A673 (cell line): Measurements from ENCODE around the gene S100Z. TPM values are rescaled to one million over a fixed set of nuclear protein-coding genes. Genes with fewer than 3 reads are reported as not detected.

Experiments
- BruUV-seq: library from RNA; stranded (reverse); fragments of 400-500 nt; replicated peaks from 2 replicates; lab custom pipeline; 2021; lab: Mats Ljungman, UMichigan
- CTCF ChIA-PET: fragments of 300-600 bp; sonication (Branson Sonifier 250); formaldehyde crosslinking; loops from one replicate; lab custom pipeline; 2022; ENCODE audit warnings: antibody characterized with exemption; lab: Charles Lee
- POLR2A ChIA-PET: fragments of 300-600 bp; sonication (Branson Sonifier 250); formaldehyde crosslinking; loops from one replicate; lab custom pipeline; 2022; ENCODE audit warnings: antibody characterized with exemption; ENCODE audit not compliant: low non-redundant PET; lab: Charles Lee
- DNase-seq: peaks from one replicate; pipeline ENCODE4 v3.0.0-alpha.2; 2015; ENCODE audit warnings: low spot score
- H3K27ac ChIP-seq: fragments of 200-600 bp; sonication (generic); 2 replicates; pipeline ENCODE4 v1.5.1; 2016; ENCODE audit warnings: mixed run types, low read depth, mild to moderate bottlenecking, mixed read lengths, antibody characterized with exemption, low read length; ENCODE audit not compliant: poor library complexity, severe bottlenecking
- H3K27me3 ChIP-seq: fragments of 200-600 bp; sonication (generic); replicated peaks from 2 replicates; pipeline ENCODE4 v1.6.1; 2017; ENCODE audit warnings: mixed run types, low read depth, mild to moderate bottlenecking, mixed read lengths, antibody characterized with exemption, low read length; ENCODE audit not compliant: insufficient read depth, poor library complexity
- H3K36me3 ChIP-seq: fragments of 200-600 bp; sonication (generic); 2 replicates; pipeline ENCODE4 v1.6.1; 2016; ENCODE audit warnings: mixed run types, mild to moderate bottlenecking, mixed read lengths, antibody characterized with exemption, low read length; ENCODE audit not compliant: insufficient read depth, poor library complexity, severe bottlenecking
- H3K4me1 ChIP-seq: fragments of 200-600 bp; sonication (generic); 2 replicates; pipeline ENCODE4 v1.6.1; 2017; ENCODE audit warnings: mixed run types, mild to moderate bottlenecking, mixed read lengths, antibody characterized with exemption, low read length; ENCODE audit not compliant: insufficient read depth, poor library complexity, severe bottlenecking
- H3K4me3 ChIP-seq: fragments of 200-600 bp; sonication (generic); 2 replicates; pipeline ENCODE4 v1.5.1; 2016; ENCODE audit warnings: low read depth, mixed run types, mild to moderate bottlenecking, mixed read lengths, low read length; ENCODE audit not compliant: poor library complexity, severe bottlenecking
- H3K9me3 ChIP-seq: fragments of 200-600 bp; sonication (generic); 2 replicates; pipeline ENCODE4 v1.6.1; 2016; ENCODE audit warnings: mixed run types, low read depth, mild to moderate bottlenecking, mixed read lengths, antibody characterized with exemption, low read length; ENCODE audit not compliant: poor library complexity, severe bottlenecking
- EZH2 ChIP-seq: fragments of 200-600 bp; sonication (generic); IDR thresholded peaks from 2 replicates; pipeline ENCODE4 v1.6.1; 2017; ENCODE audit warnings: borderline replicate concordance, low read depth, mild to moderate bottlenecking, mixed read lengths, antibody characterized with exemption, low read length; ENCODE audit not compliant: poor library complexity, severe bottlenecking
- intact Hi-C: fragments of 100-400 bp; cut with micrococcal nuclease; formaldehyde crosslinking; loops from one replicate; pipeline ENCODE4 v1.10.0; 2022; ENCODE audit not compliant: unreplicated experiment
- total RNA-seq: library from RNA; stranded (reverse); gene quantifications from 2 replicates; pipeline ENCODE4 v1.2.3, GENCODE V29; 2021
- TF ChIP-seq, protein P1 (sequence below): fragments of 300-800, 200-600 bp; sonication (generic); conservative IDR thresholded peaks from 2 replicates; pipeline ENCODE4 v1.5.1; 2017; ENCODE audit warnings: low read depth, mild to moderate bottlenecking, antibody characterized with exemption, low read length, moderate library complexity, mixed read lengths

Gene S100Z
- total RNA-seq, 1 experiment from 2014 or later, result not detected

DNA sequence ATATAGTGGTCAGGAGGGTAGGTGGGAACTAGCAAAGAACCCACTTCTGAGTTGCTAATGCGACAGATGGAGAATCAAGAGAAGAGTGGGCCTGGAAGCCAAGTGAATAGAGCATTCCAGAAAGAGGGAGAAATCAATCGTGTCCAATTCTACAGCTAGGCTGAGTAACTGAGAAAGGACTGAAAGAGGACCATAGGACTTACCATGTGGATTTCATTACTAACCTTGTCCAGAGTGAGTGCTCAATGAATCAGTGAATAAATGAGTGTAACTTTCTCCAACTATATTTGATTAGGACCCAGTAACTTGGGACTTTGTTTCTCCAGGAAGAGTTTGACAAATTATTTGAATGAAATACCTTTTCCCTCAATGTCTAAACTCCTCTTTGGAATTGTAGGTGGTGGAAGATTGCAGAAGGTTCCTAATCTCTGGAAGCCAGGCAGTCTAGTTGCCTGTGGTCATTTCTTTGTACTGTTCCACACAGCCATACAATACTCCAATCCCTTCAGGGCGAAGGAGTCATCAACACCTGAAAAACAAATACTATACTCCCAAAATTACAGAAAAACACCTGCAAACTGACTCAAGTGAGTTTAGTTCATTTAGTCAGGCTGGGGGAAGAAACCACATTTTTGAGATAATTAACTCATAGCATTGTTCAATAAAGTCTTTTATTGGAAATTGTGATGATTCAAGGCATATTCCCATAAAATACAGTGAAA is 33.5 kb upstream of the S100Z start:
- Histone ChIP-seq H3K4me1 (no peaks in the 10 kb centered on the region), H3K27me3 (no peaks in the 10 kb centered on the region), H3K4me3 (no peak overlapping the region), H3K27ac (no peak overlapping the region), H3K9me3 (no peaks in the 10 kb centered on the region), H3K36me3 (no peaks in the 10 kb centered on the region)
- intact Hi-C loops, result no loop called here
- ChIA-PET CTCF (no interaction called here), POLR2A (no interaction called here)
- no peak for TF ChIP-seq EZH2
- TF ChIP-seq, protein P1, sequence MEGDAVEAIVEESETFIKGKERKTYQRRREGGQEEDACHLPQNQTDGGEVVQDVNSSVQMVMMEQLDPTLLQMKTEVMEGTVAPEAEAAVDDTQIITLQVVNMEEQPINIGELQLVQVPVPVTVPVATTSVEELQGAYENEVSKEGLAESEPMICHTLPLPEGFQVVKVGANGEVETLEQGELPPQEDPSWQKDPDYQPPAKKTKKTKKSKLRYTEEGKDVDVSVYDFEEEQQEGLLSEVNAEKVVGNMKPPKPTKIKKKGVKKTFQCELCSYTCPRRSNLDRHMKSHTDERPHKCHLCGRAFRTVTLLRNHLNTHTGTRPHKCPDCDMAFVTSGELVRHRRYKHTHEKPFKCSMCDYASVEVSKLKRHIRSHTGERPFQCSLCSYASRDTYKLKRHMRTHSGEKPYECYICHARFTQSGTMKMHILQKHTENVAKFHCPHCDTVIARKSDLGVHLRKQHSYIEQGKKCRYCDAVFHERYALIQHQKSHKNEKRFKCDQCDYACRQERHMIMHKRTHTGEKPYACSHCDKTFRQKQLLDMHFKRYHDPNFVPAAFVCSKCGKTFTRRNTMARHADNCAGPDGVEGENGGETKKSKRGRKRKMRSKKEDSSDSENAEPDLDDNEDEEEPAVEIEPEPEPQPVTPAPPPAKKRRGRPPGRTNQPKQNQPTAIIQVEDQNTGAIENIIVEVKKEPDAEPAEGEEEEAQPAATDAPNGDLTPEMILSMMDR, result no peak
- BruUV-seq, result no TSS peak
- no peak for DNase-seq

DNA sequence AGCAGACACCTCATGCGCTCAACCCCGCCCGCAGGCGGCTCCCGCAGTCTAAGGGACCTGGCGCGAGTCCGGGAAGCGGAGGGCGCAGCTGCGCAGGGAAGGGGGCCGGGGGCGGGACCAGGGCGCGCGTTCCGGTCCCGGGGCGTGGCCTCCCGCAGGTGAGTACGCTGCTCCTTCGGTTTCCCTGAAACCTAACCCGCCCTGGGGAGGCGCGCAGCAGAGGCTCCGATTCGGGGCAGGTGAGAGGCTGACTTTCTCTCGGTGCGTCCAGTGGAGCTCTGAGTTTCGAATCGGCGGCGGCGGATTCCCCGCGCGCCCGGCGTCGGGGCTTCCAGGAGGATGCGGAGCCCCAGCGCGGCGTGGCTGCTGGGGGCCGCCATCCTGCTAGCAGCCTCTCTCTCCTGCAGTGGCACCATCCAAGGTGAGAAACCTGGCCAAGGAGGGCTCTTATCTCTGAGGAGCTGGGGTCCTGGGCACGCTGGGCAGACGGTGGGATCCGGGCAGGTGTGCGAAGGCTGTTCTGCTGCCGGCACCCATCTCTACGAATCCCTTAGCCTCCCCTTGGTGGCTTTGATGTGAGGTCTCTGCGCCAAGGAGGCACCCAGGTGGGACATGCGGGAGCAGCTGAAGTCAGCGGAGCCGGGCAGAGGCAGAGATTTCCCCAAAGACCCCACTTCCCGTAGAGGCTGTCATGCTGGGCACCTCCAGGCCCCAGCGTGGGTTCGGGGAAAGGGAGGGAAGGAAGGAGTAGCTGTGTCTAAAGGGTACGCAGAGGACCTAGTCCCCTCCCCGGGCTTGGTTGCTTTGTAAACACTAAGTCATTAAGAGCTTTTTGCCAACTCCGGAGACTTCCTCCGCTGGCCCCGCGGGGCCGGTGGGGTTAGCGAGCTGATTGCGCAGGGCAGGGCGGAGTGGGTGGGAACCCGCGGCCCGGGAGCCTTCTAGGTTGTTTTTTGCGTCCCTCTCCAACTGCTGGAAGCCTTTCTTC is 30.7 kb upstream of the S100Z start, which contains the start of gene F2RL1:
Gene F2RL1, plus strand, starts transcription at position 187 of the 988 bp plus-strand sequence. Its CDS starts 153 bp downstream, at position 340.
- intact Hi-C loops, result no loop called here
- ChIA-PET CTCF (interaction anchor here (0.5 to 0.6 kb wide), 2 partner anchors 823 to 1478 kb away, joined by 3 to 4 read pairs; no protein-coding TSS in a partner anchor), POLR2A (no interaction called here)
- peak within 1 kb of the TSS; percentile 55 for H3K4me3 ChIP-seq
- H3K9me3 ChIP-seq, result no peaks in the 10 kb centered on the region
- BruUV-seq, result no TSS peak
- no peaks in the 10 kb centered on the region for H3K27me3 ChIP-seq
- H3K4me1 ChIP-seq, result no peaks in the 10 kb centered on the region
- no peaks in the 10 kb centered on the region for H3K36me3 ChIP-seq
- TF ChIP-seq, protein P1, result no peak
- no peak for TF ChIP-seq EZH2
- DNase-seq, result peak; percentile 60
- H3K27ac ChIP-seq, result no peak within 1 kb of the TSS

DNA sequence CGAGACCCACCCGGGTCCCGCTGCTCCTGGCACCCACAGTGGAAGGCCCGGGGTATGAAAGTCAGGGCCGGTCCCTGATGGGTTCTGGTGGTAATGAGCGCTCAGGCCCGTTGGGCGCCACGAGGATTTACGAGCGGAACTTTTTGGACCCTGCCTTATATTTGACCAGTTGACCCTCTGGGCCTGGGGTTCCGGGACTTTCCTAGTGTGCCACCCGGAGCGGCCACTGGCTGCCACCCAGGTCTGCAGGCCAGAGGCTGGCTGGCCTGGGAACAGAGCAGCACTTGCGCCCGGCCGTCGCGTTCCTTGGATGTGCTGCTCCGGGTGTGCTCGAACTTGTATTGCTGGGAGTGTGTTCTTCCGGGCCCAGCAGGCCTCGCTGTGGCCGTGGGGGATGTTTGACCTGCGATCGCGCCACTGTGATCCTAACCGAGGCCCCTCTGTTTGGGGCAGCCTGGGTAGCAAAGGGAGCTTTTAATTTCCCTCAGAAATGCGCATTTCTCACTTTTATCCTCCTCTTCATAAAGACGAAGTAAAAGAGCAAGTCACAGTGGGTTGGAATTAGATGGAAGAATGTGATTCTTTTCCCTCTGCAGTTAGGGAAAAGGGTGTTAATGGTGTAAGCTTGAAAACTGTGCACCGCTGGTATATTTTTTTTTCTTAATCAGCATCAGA is 29.8 kb upstream of the S100Z start:
- intact Hi-C loops, result no loop called here
- ChIA-PET POLR2A (no interaction called here), CTCF (interaction anchor here (0.5 kb wide), 1 partner anchor 822 kb away, joined by 3 read pairs; no protein-coding TSS in a partner anchor)
- H3K27me3 ChIP-seq, result no peaks in the 10 kb centered on the region
- TF ChIP-seq, protein P1, result no peak
- no peak for TF ChIP-seq EZH2
- DNase-seq, result no peak
- no TSS peak for BruUV-seq
- no peaks in the 10 kb centered on the region for H3K4me1 ChIP-seq
- no peak overlapping the region for H3K27ac ChIP-seq
- no peaks in the 10 kb centered on the region for H3K36me3 ChIP-seq
- H3K9me3 ChIP-seq, result no peaks in the 10 kb centered on the region
- H3K4me3 ChIP-seq, result no peak overlapping the region
